ENCODE measurements around the gene CD244.

Gene CD244

DNA sequence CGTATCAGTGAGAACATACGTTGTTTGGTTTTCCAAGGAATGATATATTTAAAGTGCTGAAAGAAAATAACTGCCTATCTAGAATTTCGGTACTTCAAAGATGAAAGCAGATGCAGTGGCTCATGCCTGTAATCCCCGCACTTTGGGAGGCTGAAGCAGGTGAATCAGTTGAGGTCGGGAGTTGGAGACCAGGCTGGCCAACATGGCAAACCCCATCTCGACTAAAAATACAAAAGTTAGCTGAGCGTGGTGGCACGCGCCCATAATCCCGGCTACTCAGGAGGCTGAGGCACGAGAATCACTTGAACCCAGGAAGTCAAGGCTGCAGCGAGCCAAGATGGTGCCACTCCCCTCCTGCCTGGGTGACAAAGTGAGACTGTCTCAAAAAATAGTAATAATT lies 16.4 kb downstream of the CD244 start:
- DNase-seq (ENCODE audit: low read depth in 2 of 2), result no peak

DNA sequence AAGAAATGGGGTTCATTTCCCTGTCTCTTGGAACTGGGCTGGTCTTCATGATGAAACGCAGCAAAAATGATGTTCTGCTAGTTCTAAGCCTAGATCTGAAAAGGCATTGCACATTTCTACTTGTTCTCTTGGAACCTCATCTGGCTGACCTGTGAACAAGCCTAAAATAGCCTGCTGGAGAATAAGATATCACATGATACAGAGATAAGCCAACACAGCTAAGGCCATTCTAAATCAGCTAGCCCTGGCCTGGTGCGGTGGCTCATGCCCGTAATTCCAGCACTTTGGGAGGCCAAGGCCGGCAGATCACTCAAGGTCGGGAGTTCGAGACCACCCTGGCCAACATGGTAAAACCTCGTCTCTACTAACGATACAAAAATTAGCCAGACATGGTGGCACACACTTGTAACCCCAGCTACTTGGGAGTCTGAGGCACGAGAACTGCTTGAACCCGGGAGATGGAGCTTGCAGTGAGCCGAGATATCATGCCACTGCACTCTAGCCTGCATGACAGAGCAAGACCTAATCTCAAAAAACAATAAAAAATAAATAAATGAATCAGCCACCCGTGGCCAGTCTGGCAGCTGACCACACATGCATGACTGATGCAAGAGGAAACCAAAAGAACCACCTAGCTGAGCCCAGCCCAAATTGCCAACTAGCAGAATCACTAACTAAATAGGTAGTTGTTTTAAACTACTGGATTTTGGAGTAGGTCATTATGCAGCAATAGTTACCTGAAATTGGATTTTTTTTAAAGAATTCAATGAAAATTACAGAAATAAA lies 18.0 kb downstream of the CD244 start:
- DNase-seq (ENCODE audit: low read depth in 2 of 2), result no peak

DNA sequence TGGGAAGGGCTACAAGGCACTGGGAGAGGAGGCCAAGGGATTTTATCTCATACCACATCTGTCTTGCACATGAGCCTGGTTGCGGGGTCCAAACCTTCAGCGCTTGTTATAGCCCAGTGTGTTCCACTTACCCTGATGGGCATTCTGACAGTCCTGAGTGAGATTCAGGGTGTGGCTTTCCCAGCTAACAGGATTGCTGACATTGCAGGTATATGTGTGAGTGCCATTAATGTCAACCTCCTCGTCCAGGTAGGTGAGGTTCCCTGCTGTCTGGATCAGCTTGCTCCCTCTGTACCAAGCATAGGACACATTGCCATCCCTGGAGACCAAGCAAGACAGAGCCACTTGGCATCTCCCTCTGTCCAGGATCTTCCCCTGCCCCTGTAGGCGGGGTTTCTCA lies 21.6 kb downstream of the CD244 start:
- no peak for DNase-seq (ENCODE audit: low read depth in 2 of 2)

- no peak for DNase-seq (ENCODE audit: low read depth in 2 of 2)
Observed at GRCh38 chr1:160839746-160840145, 22.9 kb downstream of the CD244 start.

GRCh38 chr1:160838888-160839287 lies 23.8 kb downstream of the CD244 start:
- DNase-seq (ENCODE audit: low read depth in 2 of 2), result no peak

DNA sequence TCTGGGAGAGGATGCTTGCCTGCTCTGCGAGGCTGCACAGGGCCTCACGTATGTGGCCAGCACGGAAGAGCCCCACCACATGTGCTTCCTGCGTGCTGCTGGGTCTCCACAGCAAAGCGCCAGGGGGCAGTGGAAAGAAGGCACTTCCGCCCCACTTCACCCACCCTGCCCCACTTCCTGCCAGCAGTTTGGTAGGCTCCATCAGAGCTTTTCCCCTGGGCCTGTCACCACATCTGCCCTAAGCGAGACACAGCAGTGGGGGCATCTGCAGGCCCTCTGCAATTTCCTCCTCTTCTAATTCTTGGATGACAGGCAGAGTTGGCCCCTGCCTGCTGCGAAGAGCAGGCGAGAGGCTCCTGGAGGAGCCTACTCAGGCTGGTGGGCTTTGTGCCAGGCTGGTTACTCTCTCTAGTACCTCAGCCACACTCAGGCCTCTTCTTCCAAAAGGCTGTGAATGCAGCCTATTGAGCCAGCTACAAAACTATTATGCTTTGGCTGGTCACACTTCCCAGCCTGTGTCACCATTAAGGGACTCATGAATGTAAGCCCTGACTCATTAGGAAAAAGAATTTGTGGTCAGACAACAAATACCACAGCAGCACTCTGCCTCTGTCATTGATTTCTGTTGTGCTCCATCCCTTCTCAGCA lies 25.0 kb downstream of the CD244 start:
- peak; percentile 51 for DNase-seq (ENCODE audit: low read depth in 2 of 2)

DNA sequence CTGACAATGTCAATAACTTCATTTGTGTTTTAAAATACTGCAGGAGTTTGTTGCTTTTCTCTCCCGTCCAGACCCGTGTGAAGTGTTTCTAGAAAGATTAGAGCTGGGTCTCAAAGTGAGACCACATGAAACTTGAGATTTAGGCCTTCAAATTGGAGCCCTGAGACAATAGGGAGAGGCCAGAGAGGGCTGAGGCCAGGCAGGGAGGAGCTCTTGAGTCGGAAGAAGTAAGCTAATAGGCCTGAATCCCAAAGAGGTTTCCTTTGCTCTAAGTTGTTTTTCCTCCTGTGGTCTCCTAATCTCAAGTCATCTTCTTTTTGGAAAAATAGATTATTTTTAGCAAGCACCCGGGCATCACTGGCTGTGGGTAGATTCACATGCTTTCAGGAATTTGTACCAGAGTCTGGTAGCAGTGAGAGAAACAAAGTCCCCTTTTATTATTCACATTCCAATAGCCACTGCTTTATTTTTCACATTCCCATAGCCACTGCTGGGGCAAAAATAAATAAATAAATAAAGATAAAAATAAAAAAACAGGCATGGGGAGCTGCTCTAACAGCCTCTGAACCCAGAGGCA lies 25.6 kb downstream of the CD244 start:
- DNase-seq (ENCODE audit: low read depth in 2 of 2), result no peak

DNA sequence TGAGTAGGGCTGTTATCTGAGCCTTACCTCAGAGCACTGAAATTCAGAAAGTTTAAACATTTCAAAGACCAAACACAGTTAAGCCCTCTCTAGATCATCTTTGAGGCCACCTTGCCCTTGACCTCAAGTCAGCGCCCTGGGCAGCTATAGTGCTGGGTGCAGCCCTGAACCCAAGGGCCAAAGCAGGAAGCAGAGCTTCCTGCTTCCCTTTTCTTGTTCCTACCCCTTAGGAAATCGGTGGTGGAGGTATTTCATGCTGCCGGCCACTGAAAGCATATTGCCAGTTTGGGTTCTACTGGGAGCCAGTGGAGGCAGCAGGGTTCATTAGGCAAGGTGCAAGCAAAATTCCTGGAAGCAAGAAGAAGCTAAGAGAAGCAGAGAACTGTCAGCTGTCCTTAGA lies 26.1 kb downstream of the CD244 start:
- DNase-seq (ENCODE audit: low read depth in 2 of 2), result no peak

DNA sequence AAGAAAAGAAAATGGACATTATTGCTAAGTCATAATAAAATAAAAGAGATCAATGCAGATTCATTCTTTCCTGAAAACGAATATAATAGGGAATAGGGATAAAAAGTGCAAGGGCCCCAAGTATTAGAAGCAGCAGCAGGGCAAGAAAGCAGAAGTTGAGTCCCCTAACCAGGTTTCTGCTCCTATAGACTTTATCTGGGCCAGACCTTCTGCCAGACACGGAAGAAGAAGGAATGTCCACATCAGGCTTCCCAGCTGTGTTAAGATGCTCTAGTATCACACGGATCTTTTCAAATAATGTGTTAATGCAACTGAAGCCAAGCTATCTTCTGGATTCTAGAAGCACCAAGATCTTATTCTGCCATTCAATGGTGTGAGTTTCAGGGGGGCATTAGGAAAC lies 26.9 kb downstream of the CD244 start:
- DNase-seq (ENCODE audit: low read depth in 2 of 2), result no peak

DNA sequence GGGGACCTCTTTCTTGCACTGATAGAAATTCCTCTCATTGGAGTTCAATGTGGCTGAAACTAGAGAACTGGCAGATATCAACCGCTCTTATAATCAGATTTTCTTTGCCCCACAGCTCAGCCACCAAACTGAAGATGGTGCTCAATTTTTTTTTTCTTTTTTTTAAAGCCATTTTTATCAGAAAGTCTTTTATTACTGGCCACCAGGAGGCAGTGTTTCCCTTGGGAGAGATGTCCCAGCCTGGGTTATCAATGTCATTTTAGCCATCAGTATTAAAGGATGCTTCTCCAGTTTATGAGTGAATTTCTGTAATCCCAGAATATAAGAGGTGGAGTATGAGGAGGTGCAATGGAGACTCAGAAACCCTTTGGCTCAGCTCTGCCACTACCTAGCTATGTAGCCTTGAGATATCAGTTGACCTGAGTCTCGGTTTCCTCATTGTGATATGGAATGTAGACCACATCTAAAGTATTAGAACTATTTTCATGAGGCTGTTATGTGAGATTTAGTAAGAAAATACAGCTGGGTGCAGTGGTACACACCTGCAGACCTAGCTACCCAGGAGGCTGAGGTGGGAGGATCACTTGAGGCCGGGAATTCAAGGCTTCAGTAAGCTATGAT lies 27.6 kb downstream of the CD244 start:
- DNase-seq (ENCODE audit: low read depth in 2 of 2), result peak in 1 of 2 donors; percentile 53

- peak; percentile 69 for DNase-seq (ENCODE audit: low read depth in 2 of 2)
Observed at GRCh38 chr1:160830321-160831153, 32.1 kb downstream of the CD244 start.

- DNase-seq (ENCODE audit: low read depth in 2 of 2), result no peak
Observed at GRCh38 chr1:160829766-160830165, 32.9 kb downstream of the CD244 start.

GRCh38 chr1:160827418-160827817 lies 35.3 kb downstream of the CD244 start:
- DNase-seq (ENCODE audit: low read depth in 2 of 2), result no peak

GRCh38 chr1:160826546-160826945 lies 36.1 kb downstream of the CD244 start:
- no peak for DNase-seq (ENCODE audit: low read depth in 2 of 2)

DNA sequence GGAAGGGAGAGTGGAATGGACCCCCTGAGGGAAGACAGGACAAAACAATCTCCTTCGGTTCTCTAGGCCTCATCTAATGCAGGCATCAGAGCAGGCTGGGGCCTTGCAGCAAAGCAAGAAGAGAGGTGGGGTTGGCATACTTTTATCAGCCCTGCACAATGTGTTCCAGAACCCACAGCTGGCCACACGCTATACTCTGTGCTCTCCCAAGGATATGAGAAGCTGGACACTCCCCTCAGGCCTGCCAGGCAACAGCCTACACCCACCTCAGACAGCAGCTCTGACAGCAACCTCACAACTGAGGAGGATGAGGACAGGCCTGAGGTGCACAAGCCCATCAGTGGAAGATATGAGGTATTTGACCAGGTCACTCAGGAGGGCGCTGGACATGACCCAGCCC lies 39.4 kb downstream of the CD244 start:
- no peak for DNase-seq (ENCODE audit: low read depth in 2 of 2)

GRCh38 chr1:160821627-160822026 lies 41.1 kb downstream of the CD244 start:
- DNase-seq (ENCODE audit: low read depth in 2 of 2), result no peak

DNA sequence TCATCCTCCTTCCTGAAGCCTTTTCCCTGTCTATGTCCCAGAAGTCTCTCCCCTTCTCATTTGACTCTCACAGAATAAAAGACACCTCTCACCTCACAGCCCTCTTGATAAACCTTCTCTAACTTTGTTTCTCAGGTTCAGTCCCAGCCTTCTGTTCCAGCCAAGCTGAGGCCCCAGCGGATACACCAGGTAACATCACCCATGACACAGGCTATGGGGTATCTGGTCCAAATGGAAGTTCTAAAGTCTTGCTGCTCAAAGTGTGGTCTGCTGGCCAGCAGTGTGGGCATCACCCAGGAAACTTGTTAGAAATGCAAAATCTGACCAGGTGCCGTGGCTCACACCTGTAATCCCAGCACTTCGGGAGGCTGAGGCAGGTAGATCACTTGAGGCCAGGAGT lies 43.5 kb downstream of the CD244 start:
- no peak for DNase-seq (ENCODE audit: low read depth in 2 of 2)

- no peak for DNase-seq (ENCODE audit: low read depth in 2 of 2)
Observed at GRCh38 chr1:160818207-160818937, 44.3 kb downstream of the CD244 start.

GRCh38 chr1:160814856-160815255 lies 47.8 kb downstream of the CD244 start:
- DNase-seq (ENCODE audit: low read depth in 2 of 2), result no peak

DNA sequence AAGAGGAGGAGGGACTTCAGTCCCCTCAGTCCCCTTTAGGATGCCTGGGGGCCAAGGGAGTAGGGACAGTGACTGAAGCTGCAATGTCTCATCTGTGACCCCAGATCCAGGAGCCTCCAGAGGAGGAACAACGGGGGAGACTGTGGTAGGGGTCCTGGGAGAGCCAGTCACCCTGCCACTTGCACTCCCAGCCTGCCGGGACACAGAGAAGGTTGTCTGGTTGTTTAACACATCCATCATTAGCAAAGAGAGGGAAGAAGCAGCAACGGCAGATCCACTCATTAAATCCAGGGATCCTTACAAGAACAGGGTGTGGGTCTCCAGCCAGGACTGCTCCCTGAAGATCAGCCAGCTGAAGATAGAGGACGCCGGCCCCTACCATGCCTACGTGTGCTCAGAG lies 48.4 kb downstream of the CD244 start:
- DNase-seq (ENCODE audit: low read depth in 2 of 2), result no peak

DNA sequence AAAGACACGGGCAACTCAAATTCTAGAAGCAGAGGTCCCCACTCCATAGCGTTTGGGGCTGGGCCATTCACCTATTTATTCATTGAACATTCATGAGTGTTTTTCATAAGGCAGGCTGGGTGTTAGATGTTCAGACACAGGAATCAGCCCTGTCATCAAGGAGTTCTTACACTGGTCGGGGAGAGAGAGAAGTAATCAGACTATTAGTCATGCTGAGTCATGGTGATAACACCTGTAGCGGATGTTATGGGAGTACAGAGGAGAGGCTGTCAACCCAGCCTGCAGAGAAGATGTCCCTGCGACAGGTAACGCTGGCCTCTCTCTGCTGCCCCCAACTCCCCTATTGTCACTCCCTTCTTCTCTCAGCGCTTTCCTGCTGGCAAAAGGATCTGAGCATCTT lies 49.5 kb downstream of the CD244 start:
- DNase-seq (ENCODE audit: low read depth in 2 of 2), result no peak
